ENCODE results near the gene C1orf174.

The C1orf174 gene

GRCh38 chr1:3856923-3857790, 42.9 kb downstream of the C1orf174 start, which contains the start of the genes CEP104 and DFFB:
Gene CEP104, minus strand, starts transcription at chr1:3857211. Its CDS starts 4,804 bp downstream, at chr1:3852407.
Gene DFFB, plus strand, starts transcription at chr1:3857476. Its CDS starts 128 bp downstream, at chr1:3857604.
- Mint-ChIP-seq H3K9me3 (no peaks in the 10 kb centered on the region), H3K36me3 (peaks cover 3% of the 10 kb centered on the region), H3K4me1 (peaks cover 50% of the 10 kb centered on the region), H3K27ac (peak within 1 kb of the TSS; percentile 96), H3K27me3 (no peaks in the 10 kb centered on the region), H3K4me3 (peak within 1 kb of the TSS; percentile 100)

- Mint-ChIP-seq H3K27me3 (no peaks in the 10 kb centered on the region), H3K4me1 (peaks cover 31% of the 10 kb centered on the region), H3K9me3 (no peaks in the 10 kb centered on the region), H3K4me3 (no peak overlapping the region), H3K27ac (peak overlapping the region; percentile 70), H3K36me3 (peaks cover 10% of the 10 kb centered on the region)
Observed at GRCh38 chr1:3852711-3853485, 47.2 kb downstream of the C1orf174 start.

GRCh38 chr1:3852091-3852490, 48.0 kb downstream of the C1orf174 start:
- Mint-ChIP-seq H3K27ac (no peak overlapping the region), H3K4me3 (no peak overlapping the region), H3K27me3 (no peaks in the 10 kb centered on the region), H3K9me3 (no peaks in the 10 kb centered on the region), H3K36me3 (peaks cover 8% of the 10 kb centered on the region), H3K4me1 (peaks cover 27% of the 10 kb centered on the region)

GRCh38 chr1:3851292-3851691, 48.8 kb downstream of the C1orf174 start:
- H3K36me3 Mint-ChIP-seq = peaks cover 11% of the 10 kb centered on the region
- no peak overlapping the region for H3K4me3 Mint-ChIP-seq
- H3K9me3 Mint-ChIP-seq = no peaks in the 10 kb centered on the region
- H3K27ac Mint-ChIP-seq = no peak overlapping the region
- no peaks in the 10 kb centered on the region for H3K27me3 Mint-ChIP-seq
- H3K4me1 Mint-ChIP-seq = peaks cover 26% of the 10 kb centered on the region

GRCh38 chr1:3850857-3851256, 49.2 kb downstream of the C1orf174 start:
- Mint-ChIP-seq H3K27me3 (no peaks in the 10 kb centered on the region), H3K36me3 (peaks cover 11% of the 10 kb centered on the region), H3K9me3 (no peaks in the 10 kb centered on the region), H3K27ac (no peak overlapping the region), H3K4me1 (peaks cover 22% of the 10 kb centered on the region), H3K4me3 (no peak overlapping the region)

- Mint-ChIP-seq H3K27ac (no peak overlapping the region), H3K4me1 (no peaks in the 10 kb centered on the region), H3K27me3 (no peaks in the 10 kb centered on the region), H3K4me3 (no peak overlapping the region), H3K36me3 (peaks cover 11% of the 10 kb centered on the region), H3K9me3 (no peaks in the 10 kb centered on the region)
Observed at GRCh38 chr1:3847081-3847480, 53.0 kb downstream of the C1orf174 start.

- H3K27ac Mint-ChIP-seq = no peak overlapping the region
- H3K9me3 Mint-ChIP-seq = no peaks in the 10 kb centered on the region
Observed at GRCh38 chr1:3846541-3846940, 53.5 kb downstream of the C1orf174 start.

GRCh38 chr1:3842912-3843311, 57.2 kb downstream of the C1orf174 start:
- H3K4me3 Mint-ChIP-seq = no peak overlapping the region
- no peaks in the 10 kb centered on the region for H3K27me3 Mint-ChIP-seq
- H3K27ac Mint-ChIP-seq = no peak overlapping the region
- no peaks in the 10 kb centered on the region for H3K9me3 Mint-ChIP-seq
- peaks cover 23% of the 10 kb centered on the region for H3K36me3 Mint-ChIP-seq
- H3K4me1 Mint-ChIP-seq = no peaks in the 10 kb centered on the region

More at GRCh38 chr1:3846541-3846940, 53.5 kb downstream of the C1orf174 start:
- no peaks in the 10 kb centered on the region for H3K4me1 Mint-ChIP-seq
- H3K4me3 Mint-ChIP-seq = no peak overlapping the region
- H3K27me3 Mint-ChIP-seq = no peaks in the 10 kb centered on the region
- peaks cover 11% of the 10 kb centered on the region for H3K36me3 Mint-ChIP-seq

- no peaks in the 10 kb centered on the region for H3K27me3 Mint-ChIP-seq
- no peak overlapping the region for H3K27ac Mint-ChIP-seq
- no peaks in the 10 kb centered on the region for H3K9me3 Mint-ChIP-seq
- H3K36me3 Mint-ChIP-seq = peaks cover 29% of the 10 kb centered on the region
- no peak overlapping the region for H3K4me3 Mint-ChIP-seq
- H3K4me1 Mint-ChIP-seq = no peaks in the 10 kb centered on the region
Observed at GRCh38 chr1:3841491-3841890, 58.6 kb downstream of the C1orf174 start.

Measured in activated naive CD4-positive, alpha-beta T cell treated with anti-CD3 and anti-CD28 coated beads, Interleukin-2, amount 50 U/mL, for 24 hours (primary cell).